Activated CD4-positive, alpha-beta T cell treated with anti-CD3 and anti-CD28 coated beads for 24 hours (primary cell): ENCODE measurements around the gene BORCS5.
"Not testable (repeated sequence)": the region's sequence is repeated elsewhere in the genome, so short reads cannot be mapped to it uniquely, and the experiment has no call there.

Experiments
- DNase-seq, 2 donors: peaks; one replicate each; pipeline ENCODE4 v3.0.0-alpha.2; 2020; ENCODE audit warnings: low read depth in 2 of 2

Gene BORCS5

DNA sequence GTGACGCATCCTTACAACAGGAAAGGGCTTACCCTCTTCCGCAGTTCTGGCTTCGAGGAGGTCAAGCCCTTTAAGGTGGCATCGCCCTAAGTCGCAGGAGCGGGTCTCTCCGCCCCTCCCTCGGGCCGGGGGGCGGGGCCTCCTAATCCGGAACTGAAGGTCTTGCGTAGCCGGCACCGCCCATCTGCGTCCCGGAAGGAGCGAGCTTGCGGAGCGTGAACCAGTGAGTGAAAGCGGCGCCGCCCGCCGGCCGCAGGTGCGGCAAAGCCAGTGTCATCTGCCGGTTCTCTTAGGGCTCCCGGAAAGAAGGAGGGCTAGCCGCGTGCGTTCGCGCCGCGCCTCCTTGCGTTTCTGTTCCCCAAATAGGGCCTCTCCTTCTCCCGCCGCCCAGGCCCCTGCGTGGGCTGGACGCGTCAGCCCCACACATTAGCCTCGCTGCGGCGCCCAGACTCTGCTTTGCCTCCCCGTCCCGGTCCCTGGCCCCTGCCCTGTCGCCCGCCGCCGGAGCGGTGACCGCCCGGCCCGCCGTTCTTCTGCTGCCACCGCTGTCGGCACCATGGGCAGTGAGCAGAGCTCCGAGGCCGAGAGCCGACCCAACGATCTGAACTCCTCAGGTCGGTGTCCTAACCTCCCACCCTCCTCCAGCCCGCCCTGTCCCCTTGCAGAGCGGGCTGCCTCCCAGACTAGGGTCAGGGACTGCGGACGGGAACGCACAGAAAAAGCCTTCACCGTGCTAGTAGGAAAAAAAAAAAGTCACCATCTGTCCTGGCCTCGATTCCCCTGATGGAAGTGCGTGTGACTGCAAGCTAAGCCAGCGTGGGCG lies at the start of gene BORCS5:
TSS of gene BORCS5 (plus strand) at position 183 of the 823 bp plus-strand sequence. CDS start at position 557, 374 bp downstream.
- DNase-seq, result peak; percentile 96 to 98

DNA sequence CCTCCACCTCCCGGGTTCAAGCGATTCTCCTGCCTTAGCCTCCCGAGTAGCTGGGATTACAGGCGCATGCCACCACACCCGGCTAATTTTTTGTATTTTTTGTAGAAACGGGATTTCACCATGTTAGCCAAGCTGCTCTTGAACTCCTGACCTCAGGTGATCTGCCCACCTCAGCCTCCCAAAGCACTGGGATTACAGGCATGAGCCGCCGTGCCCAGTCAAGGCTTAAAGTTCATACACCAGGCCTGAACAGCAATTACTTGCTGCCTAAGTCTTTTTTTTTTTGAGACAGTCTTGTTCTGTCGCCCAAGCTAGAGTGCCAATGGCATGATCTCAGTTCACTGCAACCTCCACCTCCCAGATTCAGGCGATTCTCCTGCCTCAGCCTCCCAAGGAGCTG lies 46.2 kb upstream of the BORCS5 start:
- not testable (repeated sequence) for DNase-seq

DNA sequence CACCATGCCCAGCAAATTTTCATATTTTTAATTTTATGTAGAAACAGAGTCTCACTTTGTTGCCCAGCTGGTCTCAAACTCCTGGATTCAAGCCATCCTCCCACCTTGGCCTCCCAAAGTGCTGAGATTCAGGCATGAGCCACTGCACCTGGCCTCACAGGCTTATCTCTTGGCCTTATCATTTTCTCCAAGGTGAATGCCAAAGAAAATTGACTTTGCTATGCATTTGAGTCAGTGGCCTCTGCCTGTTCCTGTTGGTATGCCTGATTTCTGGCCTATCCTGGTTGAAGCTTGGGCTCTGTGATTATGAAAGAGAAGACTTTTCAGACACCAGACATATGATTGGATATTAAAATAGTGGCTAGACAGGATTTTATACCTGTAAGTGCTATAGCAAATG lies 41.0 kb upstream of the BORCS5 start:
- no peak for DNase-seq

DNA sequence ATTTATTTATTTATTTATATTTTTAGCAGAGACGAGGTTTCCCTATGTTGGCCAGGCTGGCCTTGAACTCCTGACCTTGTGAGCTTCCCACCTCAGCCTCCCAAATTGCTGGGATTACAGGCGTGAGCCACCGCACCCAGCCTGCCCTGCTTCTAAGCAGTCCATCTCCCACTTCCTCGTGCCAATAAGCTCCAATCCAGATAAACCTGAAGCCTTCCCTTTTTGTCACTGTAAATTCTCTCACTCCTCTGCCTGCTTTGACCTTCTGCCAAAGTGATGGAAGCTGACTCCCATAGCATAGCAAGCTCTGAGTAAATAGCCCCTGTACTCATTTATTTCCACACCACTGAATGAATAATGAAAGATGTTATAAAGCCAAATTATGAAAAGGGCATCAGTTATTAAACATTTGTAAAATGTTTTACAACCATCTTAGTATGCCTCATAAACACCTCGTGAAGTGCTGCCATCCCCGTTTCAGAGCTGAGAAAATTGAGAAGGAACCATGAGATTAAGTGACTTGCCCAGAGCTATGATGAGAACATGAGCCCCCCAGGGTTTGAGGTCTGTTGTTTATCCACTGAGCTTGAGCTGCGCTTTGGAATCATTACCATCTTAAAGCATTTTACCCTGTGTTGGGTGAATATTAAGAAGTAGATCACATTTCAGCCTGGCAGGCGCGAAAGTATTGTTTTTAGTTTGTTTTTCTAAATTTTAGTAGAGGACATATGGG lies 37.3 kb upstream of the BORCS5 start:
- no peak for DNase-seq

DNA sequence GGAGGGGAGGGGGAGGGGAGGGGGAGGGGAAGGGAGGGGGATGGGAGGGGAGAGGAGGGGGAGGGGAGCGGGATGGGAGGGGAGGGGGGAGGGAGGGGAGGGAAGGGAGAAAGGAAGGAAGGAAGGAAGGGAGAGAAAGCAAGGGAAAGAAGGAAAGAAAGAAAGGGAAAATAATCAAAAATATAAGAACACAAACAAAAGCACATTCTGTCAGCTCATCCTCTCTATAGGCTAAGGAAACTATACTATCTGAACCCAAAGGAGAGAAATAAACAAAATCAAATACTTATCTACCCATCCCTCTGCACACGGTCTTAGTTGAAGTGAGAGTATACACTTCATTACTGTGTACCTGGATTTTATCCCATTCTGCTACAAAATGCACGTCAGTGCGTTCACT lies 33.8 kb upstream of the BORCS5 start:
- no peak for DNase-seq

DNA sequence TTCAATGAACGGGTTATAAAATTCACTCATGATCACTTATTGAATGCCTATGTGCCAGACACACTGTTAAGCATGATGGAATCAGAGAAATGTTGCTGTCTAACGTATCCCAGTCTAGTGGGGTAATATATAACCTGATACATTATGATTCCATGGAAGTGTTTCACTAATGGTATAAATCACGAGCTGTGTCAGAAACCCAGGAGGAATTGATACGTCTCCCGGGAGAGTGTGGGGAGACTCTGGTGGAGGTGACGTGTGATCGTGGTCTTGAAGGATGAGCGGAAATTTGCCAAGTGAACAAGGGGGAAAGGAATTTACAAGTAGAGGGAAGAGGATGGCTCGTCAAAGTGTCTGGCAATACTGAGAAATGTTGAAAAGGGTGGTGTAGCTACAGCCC lies 33.3 kb upstream of the BORCS5 start:
- DNase-seq, result no peak

DNA sequence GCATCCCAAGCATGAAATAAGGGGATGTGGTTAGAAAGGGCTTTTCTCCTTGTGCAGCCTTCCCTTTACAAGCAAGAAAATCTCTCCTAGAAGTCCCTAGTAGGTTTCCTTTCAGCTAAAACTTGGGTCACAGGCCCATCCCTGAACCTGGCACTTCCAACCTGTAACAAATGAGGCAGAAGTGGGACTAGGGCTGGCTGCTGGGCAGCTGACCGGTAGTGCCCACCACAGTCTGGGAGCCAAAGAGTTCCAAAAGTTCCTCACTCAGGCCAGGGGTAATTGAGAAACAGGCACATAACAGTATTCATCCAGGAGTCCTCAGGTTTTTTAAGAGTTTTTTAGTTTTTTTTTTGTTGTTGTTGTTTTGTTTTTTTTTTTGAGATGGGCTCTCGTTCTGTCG lies 30.6 kb upstream of the BORCS5 start:
- DNase-seq, result no peak

DNA sequence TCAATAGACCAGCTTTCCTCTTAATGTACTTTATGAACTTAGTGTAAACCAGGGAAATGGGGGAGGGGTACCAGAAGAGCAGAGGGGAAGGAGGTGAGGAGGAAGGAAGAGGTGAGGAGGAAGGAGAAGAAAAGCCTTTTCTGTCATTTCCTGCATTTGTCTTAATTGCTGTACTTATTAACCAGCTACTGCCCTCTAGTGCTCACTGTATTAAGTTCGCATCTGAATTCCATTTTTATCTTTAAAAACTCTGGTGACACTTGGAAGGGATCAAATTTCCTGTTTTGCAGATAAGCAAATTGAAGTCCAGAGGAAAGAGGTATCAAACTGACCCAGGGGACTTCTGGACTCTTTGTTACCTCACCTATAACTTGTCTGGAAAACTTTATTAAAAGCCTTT lies 29.1 kb upstream of the BORCS5 start:
- DNase-seq, result peak in 1 of 2 donors; percentile 28

DNA sequence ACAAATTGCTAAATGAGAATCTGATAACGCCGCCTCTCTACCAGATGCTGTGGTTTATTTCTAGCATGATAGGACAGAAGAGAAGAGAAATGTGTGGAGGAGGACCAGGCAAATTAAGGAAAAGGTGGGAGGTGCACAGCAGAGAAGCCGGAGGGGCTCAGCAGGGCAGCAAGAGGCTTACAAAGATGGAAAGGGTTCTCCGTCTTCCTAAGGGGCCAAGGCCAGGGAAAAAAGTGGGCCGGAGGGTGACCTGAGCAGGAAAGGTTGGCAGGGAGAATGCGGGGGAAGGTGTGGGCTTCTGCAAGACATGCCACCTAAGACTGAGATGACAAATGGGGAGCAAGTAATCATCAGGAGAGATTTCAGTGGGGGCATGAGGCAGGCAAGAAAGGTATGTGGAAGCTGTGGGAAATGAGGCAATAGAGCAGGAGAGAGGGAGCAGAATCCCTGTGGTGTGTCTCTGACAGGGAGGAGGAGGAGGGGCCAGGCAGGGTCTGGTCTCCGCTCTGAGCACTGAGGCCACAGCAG lies 25.6 kb upstream of the BORCS5 start:
- DNase-seq, result no peak

DNA sequence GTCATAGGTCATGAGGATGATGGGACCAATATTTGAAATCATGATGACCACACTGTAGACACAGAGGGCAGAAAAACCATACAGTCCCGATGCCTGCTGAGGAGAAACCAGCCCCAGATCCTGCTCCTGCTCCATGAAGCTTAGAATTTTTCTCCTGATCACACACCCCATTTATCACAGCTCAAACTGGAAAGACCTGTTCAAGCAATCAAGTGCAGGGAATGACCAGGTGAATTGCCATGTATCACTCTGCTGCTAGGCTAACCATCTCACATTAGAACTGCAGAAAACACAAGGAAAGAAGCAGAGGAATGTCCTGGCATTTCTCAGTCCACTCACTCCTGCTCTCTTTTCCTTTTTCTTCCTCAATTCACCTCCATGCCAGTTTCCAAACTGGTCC lies 25.0 kb upstream of the BORCS5 start:
- DNase-seq, result no peak

DNA sequence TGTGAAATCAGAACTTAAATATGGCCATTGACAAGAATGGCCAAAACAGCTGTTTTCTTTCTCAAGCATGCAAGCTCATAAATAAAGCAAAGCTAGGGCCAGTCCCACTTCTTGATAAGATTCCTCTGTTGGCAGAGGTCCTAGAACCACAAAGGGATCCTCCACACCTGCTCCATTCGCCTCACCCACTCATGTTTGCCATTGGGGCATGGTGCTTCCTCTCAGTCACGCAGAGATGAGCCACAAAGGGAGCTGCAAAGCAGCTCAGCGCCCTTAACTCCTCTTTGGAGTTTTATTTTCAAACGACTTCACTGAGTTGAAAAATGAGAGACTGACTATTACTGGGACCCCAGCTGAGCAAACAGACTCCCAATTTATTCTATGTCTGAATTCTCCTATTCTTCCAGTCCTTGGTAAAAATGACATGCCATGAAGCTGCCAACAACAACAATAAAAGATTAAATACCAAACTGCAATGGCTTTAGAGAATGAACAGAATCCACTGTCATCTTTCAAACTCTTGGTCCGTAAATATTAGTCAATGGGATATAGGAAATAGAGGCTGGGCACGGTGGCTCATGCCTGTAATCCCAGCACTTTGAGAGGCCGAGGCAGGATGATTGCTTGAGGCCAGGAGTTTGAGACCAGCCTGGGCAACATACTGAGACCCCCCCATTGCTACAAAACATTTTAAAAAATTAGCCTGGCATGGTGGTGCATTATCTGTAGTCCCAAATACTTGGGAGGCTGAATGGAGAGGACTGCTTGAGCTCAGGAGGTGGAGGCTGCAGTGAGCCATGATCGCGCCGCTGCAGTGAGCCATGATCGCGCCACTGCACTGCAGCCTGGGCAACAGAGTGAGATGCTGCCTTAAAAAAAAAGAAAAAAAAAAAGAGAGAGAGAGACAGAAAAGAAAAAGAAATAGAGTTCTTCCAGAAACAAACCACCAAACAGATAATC lies 23.2 kb upstream of the BORCS5 start:
- DNase-seq, result no peak

DNA sequence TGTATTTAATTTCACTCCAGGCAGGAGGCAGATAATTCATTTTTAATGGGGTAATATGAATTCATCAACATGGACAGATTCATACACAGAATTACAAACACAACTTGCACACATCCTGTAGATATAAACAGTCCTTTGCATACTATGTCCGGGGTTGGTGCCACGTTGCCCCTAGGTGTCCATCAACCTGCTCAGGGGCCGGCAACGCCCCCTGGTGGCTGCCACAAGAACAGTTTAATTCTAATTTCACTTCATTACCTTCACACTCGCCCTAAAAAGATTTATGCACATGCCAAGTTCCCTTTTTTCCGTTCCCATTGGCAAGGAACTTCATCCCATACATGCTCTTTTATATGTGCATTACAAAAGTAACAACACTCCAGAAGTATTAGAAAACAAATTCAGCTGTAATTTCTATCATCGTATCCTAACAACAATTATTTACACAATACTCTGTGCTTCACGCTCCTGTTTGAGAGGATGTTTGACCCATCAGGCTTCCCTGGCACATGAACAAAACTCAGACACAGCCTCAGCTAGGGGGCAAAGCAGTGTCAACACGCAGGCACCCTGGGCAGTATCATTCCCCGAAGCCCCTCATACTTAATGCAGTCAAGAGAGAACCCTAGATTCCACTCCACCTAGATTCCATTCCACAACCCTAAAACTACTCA lies 22.4 kb upstream of the BORCS5 start:
- DNase-seq, result peak; percentile 49

DNA sequence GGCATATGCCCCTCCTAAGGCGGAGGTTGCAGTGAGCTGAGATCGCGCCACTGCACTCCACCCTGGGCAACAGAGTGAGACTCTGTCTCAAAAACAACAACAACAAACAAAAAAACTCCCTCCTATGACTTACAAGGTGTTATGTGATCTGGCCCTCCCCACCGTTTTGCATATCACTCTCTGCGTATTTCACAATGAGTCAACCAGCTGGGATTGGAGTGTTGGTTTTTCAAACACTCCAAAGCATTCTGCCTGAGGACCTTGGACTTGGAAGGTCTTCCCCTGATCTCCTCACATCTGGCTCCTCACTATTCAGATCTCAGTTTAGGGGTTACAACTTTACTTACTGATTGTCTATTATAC lies 20.8 kb upstream of the BORCS5 start:
- no peak for DNase-seq

DNA sequence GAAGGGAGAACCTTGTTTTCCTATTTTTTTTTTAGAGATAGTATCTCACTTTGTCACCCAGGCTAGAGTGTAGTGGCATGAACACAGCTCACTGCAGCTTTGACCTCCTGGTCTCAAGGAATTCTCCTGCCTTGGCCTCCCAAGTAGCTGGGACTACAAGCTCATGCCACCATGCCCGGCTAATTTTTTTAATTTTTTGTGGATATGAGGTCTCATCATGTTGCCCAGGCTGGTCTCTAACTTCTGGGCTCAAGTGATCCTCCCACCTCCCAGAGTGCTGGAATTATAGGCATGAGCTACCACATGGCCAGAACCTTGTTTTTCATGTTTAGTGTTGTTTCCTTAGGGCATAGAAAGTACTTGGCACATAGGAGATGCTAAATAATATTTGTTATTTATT lies 20.4 kb upstream of the BORCS5 start:
- no peak for DNase-seq

DNA sequence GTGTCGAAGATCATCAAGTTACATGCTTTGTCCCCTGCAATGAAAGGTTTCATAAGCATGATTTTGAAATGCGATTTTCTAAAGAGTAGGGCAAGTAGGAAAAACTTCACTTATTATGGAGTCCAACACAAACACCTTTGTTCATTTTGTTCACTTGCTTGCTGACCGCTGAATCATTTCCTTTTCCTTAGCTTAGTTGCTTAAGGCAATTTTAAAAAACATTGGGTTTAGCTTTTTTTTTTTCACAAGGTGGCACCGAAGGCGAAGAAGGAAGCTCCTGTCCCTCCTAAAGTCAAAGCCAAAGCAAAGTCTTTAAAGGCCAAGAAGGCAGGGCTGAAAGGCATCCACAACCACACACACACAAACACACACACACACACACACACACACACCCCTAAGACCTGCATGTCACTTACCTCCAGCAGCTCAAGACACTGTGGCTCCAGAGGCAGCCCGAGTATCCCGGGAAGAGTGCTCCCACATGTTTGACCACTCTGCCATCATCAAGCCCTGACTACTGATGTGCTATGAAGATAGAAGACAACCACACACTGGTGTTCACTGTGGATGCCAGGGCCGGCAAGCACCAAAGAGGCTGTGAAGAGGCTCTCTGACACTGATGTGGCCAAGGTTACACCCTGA lies 18.2 kb upstream of the BORCS5 start:
- no peak for DNase-seq

DNA sequence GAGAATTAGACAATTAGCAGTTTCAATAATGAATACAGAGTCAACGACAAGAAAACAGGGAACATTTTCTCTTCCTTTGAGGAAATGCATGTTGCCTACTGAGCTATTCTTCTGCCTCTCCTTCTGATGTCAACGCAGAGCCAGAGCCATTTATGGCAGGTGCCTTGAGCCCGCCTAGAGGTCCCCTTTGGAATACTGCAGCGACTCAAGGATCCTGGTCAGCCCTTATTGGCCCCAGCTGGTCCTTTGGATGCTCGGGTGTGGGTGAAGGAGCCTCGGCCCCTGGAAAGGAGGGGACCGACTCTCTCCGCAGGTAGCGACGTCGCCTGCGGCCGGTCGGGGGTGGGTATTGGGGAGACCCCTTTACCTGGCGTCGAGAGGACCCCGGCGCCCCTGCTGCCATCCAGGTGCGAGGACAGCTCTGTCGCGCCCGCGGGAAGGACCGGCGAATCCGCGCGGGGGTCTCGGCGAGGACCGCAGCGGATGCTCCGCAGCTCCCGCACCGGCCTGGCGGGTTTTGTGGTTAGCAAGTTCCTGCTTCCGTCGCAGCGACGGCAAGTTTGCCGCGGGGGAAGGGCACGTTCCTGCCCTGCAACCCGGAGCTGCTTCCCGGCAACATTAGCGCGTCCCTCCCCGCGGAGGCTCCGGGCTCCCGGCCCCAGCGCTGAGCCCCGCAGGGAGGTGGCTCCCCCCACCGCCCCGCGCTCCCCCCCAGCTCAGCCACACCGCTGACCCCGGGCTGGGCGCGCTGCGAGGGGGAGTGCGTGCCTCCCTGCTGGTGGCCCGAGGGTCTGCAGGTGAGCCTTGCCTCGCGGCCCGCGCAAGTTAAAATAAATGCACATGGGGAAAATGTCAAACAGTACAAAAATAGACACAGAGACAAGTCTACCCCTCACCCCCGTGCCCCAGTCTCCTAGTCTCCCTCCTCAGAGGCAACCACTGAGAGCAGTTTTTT lies 6.9 kb upstream of the BORCS5 start, which contains the start of gene MANSC1:
TSS of gene MANSC1 (minus strand) at position 532 of the 955 bp plus-strand sequence. CDS start 6,928 bp downstream, outside the sequence.
- DNase-seq, result peak in 1 of 2 donors; percentile 43

DNA sequence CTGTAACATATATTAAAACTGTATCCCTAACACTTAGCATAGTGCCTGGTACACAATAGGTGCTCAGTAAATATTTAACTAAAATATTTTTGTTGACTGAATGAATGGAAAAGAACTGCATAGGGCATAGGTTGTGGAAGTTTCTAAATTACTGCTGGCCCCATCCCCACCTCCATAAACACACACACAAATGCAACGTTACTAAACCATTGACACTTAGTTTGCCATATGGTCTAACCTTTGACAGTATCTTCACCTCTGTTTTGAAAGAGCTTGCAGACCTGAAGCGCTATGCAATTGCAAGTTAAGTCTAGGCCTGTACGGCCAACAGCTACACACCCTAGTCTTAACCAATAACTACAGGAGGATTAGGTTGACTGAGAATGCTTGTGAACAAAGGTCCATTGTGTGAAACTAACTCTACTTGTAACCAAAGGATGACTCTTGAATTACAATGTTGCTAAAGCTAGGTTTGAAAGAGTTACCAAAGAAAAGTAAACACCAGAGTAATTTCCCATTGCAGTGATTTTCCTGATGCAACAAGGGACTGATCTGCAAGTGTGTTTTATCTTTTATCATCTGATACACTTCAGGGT lies 5.9 kb upstream of the BORCS5 start:
- no peak for DNase-seq

DNA sequence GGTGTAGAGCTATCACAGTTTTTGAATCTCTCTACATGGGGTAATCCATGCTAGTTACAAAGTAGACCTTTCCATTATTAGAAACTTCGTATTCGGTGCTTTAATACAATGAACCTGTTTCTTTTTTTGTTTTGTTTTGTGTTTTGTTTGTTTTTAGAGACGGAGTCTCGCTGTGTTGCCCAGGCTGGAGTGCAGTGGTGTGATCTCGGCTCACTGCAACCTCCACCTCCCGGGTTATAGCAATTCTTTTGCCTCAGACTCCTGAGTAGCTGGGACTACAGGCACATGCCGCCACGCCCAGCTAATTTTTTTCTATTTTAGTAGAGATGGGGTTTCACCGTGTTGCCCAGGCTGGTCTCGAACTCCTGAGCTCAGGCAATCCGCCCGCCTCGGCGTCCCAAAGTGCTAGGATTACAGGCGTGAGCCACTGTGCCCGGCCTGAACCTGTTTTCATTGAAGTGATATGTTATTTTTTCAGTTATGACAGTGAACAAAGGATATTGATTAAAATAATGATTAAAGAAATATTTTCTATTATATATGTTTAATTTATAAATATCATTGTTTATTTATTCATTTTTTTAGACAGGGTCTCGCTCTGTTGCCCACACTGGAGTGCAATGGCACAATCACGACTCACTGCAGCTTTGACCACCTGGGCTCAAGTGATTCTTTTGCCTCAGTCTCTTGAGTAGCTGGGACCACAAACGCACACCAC lies 5.3 kb upstream of the BORCS5 start:
- not testable (repeated sequence) for DNase-seq
